Activated naive CD8-positive, alpha-beta T cell treated with anti-CD3 and anti-CD28 coated beads, Interleukin-2, amount 10 ng/mL, durations not matched to agents 7 days and 5 days (primary cell): Measurements from ENCODE around the gene PLEKHA7. TPM values are rescaled to one million over a fixed set of nuclear protein-coding genes. Genes with fewer than 3 reads are reported as not detected.
"Not testable (repeated sequence)": the region's sequence is repeated elsewhere in the genome, so short reads cannot be mapped to it uniquely, and the experiment has no call there.

Experiments
- ATAC-seq: fragments of 150-1000 bp; cut with Tn5 transposase; one replicate; pipeline ENCODE4 v1.10.0; 2021; ENCODE audit warnings: low read depth, moderate library complexity
- POLR2A ChIA-PET: fragments of 350-600 bp; sonication (Branson Sonifier 250); formaldehyde crosslinking; loops from one replicate; lab custom pipeline; 2021; ENCODE audit warnings: antibody characterized with exemption; lab: Charles Lee
- DNase-seq: peaks from one replicate; pipeline ENCODE4 v3.0.0; 2021
- H3K27ac Mint-ChIP-seq: one replicate; pipeline ENCODE4 v1.8.0; 2022; ENCODE audit warnings: mild to moderate bottlenecking, mixed read lengths
- H3K27me3 Mint-ChIP-seq: one replicate; pipeline ENCODE4 v1.8.0; 2022; ENCODE audit warnings: mild to moderate bottlenecking, moderate library complexity, mixed read lengths
- H3K36me3 Mint-ChIP-seq: one replicate; pipeline ENCODE4 v1.8.0; 2021; ENCODE audit warnings: mild to moderate bottlenecking, mixed read lengths
- H3K4me1 Mint-ChIP-seq: one replicate; pipeline ENCODE4 v1.8.0; 2021; ENCODE audit warnings: mixed read lengths
- H3K4me3 Mint-ChIP-seq: one replicate; pipeline ENCODE4 v1.8.0; 2022; ENCODE audit warnings: mild to moderate bottlenecking, moderate library complexity, mixed read lengths
- H3K9me3 Mint-ChIP-seq: one replicate; pipeline ENCODE4 v1.8.0; 2021; ENCODE audit warnings: mixed read lengths
- total RNA-seq, 2 experiments: library from RNA; stranded (reverse); gene quantifications; one replicate each; pipeline ENCODE4 v1.2.3, GENCODE V29; 2021

PLEKHA7 gene
- total RNA-seq, 2 experiments from 2014 or later, result 1.2 to 2.0 TPM

GRCh38 chr11:16880184-16880801, 133.9 kb downstream of the PLEKHA7 start:
- Mint-ChIP-seq H3K4me3 (no peak overlapping the region), H3K27ac (no peak overlapping the region), H3K4me1 (no peaks in the 10 kb centered on the region), H3K36me3 (no peaks in the 10 kb centered on the region), H3K27me3 (peaks cover 9% of the 10 kb centered on the region), H3K9me3 (no peaks in the 10 kb centered on the region)
- POLR2A ChIA-PET, result no interaction called here
- DNase-seq (no peak), ATAC-seq (no peak)

GRCh38 chr11:16879690-16880089, 134.5 kb downstream of the PLEKHA7 start:
- ATAC-seq (no peak), DNase-seq (no peak)
- H3K4me3 Mint-ChIP-seq, result no peak overlapping the region
- H3K36me3 Mint-ChIP-seq, result no peaks in the 10 kb centered on the region
- POLR2A ChIA-PET, result no interaction called here
- peaks cover 9% of the 10 kb centered on the region for H3K27me3 Mint-ChIP-seq
- H3K27ac Mint-ChIP-seq, result no peak overlapping the region
- H3K4me1 Mint-ChIP-seq, result no peaks in the 10 kb centered on the region
- H3K9me3 Mint-ChIP-seq, result no peaks in the 10 kb centered on the region

GRCh38 chr11:16876837-16877236, 137.4 kb downstream of the PLEKHA7 start:
- H3K4me1 Mint-ChIP-seq, result no peaks in the 10 kb centered on the region
- POLR2A ChIA-PET, result no interaction called here

GRCh38 chr11:16876053-16876752, 138.0 kb downstream of the PLEKHA7 start:
- ATAC-seq (no peak), DNase-seq (no peak)
- Mint-ChIP-seq H3K9me3 (no peaks in the 10 kb centered on the region), H3K4me3 (no peak overlapping the region), H3K36me3 (no peaks in the 10 kb centered on the region), H3K27me3 (peaks cover 8% of the 10 kb centered on the region), H3K4me1 (no peaks in the 10 kb centered on the region), H3K27ac (no peak overlapping the region)
- POLR2A ChIA-PET, result no interaction called here

More at GRCh38 chr11:16876837-16877236, 137.4 kb downstream of the PLEKHA7 start:
- H3K36me3 Mint-ChIP-seq, result no peaks in the 10 kb centered on the region
- no peak overlapping the region for H3K27ac Mint-ChIP-seq
- no peaks in the 10 kb centered on the region for H3K9me3 Mint-ChIP-seq
- H3K4me3 Mint-ChIP-seq, result no peak overlapping the region
- peaks cover 9% of the 10 kb centered on the region for H3K27me3 Mint-ChIP-seq
- ATAC-seq (no peak), DNase-seq (no peak)

GRCh38 chr11:16874275-16874975, 139.8 kb downstream of the PLEKHA7 start:
- Mint-ChIP-seq H3K4me1 (no peaks in the 10 kb centered on the region), H3K27ac (no peak overlapping the region), H3K4me3 (no peak overlapping the region), H3K27me3 (peaks cover 3% of the 10 kb centered on the region), H3K9me3 (no peaks in the 10 kb centered on the region), H3K36me3 (no peaks in the 10 kb centered on the region)
- POLR2A ChIA-PET, result no interaction called here
- ATAC-seq (no peak), DNase-seq (no peak)

GRCh38 chr11:16873289-16873688, 140.9 kb downstream of the PLEKHA7 start:
- no peaks in the 10 kb centered on the region for H3K36me3 Mint-ChIP-seq
- POLR2A ChIA-PET, result no interaction called here
- ATAC-seq (no peak), DNase-seq (no peak)
- H3K9me3 Mint-ChIP-seq, result no peaks in the 10 kb centered on the region
- H3K4me3 Mint-ChIP-seq, result no peak overlapping the region
- no peak overlapping the region for H3K27ac Mint-ChIP-seq
- H3K4me1 Mint-ChIP-seq, result no peaks in the 10 kb centered on the region
- peaks cover 3% of the 10 kb centered on the region for H3K27me3 Mint-ChIP-seq

GRCh38 chr11:16871368-16871767, 142.8 kb downstream of the PLEKHA7 start:
- Mint-ChIP-seq H3K36me3 (no peaks in the 10 kb centered on the region), H3K27ac (no peak overlapping the region), H3K4me1 (no peaks in the 10 kb centered on the region), H3K27me3 (peaks cover 3% of the 10 kb centered on the region), H3K9me3 (no peaks in the 10 kb centered on the region), H3K4me3 (no peak overlapping the region)
- no peak for ATAC-seq
- POLR2A ChIA-PET, result no interaction called here
- DNase-seq, result no peak

- no peaks in the 10 kb centered on the region for H3K9me3 Mint-ChIP-seq
- no peak for DNase-seq
- H3K36me3 Mint-ChIP-seq, result no peaks in the 10 kb centered on the region
- peaks cover 2% of the 10 kb centered on the region for H3K4me1 Mint-ChIP-seq
- ATAC-seq, result no peak
- H3K4me3 Mint-ChIP-seq, result no peak overlapping the region
- H3K27me3 Mint-ChIP-seq, result no peaks in the 10 kb centered on the region
- POLR2A ChIA-PET, result no interaction called here
- no peak overlapping the region for H3K27ac Mint-ChIP-seq
These were observed 147.1 kb downstream of the PLEKHA7 start for GRCh38 chr11:16867097-16867496.

- H3K9me3 Mint-ChIP-seq, H3K27ac Mint-ChIP-seq, POLR2A ChIA-PET, H3K27me3 Mint-ChIP-seq, H3K4me3 Mint-ChIP-seq, H3K36me3 Mint-ChIP-seq, DNase-seq, ATAC-seq, H3K4me1 Mint-ChIP-seq: not testable (repeated sequence)
These were observed 149.8 kb downstream of the PLEKHA7 start for GRCh38 chr11:16864428-16864827.

- Mint-ChIP-seq H3K4me3 (no peak overlapping the region), H3K36me3 (no peaks in the 10 kb centered on the region), H3K9me3 (no peaks in the 10 kb centered on the region), H3K27me3 (no peaks in the 10 kb centered on the region), H3K4me1 (peaks cover 2% of the 10 kb centered on the region), H3K27ac (no peak overlapping the region)
- no peak for ATAC-seq
- POLR2A ChIA-PET, result no interaction called here
- DNase-seq, result no peak
These were observed 150.8 kb downstream of the PLEKHA7 start for GRCh38 chr11:16863389-16863788.

- H3K27ac Mint-ChIP-seq, result no peak overlapping the region
- H3K4me1 Mint-ChIP-seq, result peaks cover 2% of the 10 kb centered on the region
- POLR2A ChIA-PET, result no interaction called here
- DNase-seq (no peak), ATAC-seq (no peak)
- H3K4me3 Mint-ChIP-seq, result no peak overlapping the region
- no peaks in the 10 kb centered on the region for H3K27me3 Mint-ChIP-seq
- H3K9me3 Mint-ChIP-seq, result no peaks in the 10 kb centered on the region
- H3K36me3 Mint-ChIP-seq, result no peaks in the 10 kb centered on the region
These were observed 151.5 kb downstream of the PLEKHA7 start for GRCh38 chr11:16862726-16863125.

- no peak overlapping the region for H3K4me3 Mint-ChIP-seq
- POLR2A ChIA-PET, result no interaction called here
- no peak overlapping the region for H3K27ac Mint-ChIP-seq
- H3K27me3 Mint-ChIP-seq, result no peaks in the 10 kb centered on the region
- H3K36me3 Mint-ChIP-seq, result no peaks in the 10 kb centered on the region
- peaks cover 2% of the 10 kb centered on the region for H3K4me1 Mint-ChIP-seq
- H3K9me3 Mint-ChIP-seq, result no peaks in the 10 kb centered on the region
- ATAC-seq (no peak), DNase-seq (no peak)
These were observed 152.4 kb downstream of the PLEKHA7 start for GRCh38 chr11:16861862-16862261.

- POLR2A ChIA-PET, result no interaction called here
- Mint-ChIP-seq H3K27ac (no peak overlapping the region), H3K4me1 (peaks cover 2% of the 10 kb centered on the region), H3K27me3 (no peaks in the 10 kb centered on the region), H3K9me3 (no peaks in the 10 kb centered on the region), H3K36me3 (no peaks in the 10 kb centered on the region), H3K4me3 (no peak overlapping the region)
- ATAC-seq (no peak), DNase-seq (no peak)
These were observed 153.6 kb downstream of the PLEKHA7 start for GRCh38 chr11:16860617-16861016.

GRCh38 chr11:16859651-16860050, 154.6 kb downstream of the PLEKHA7 start:
- Mint-ChIP-seq H3K36me3 (no peaks in the 10 kb centered on the region), H3K4me1 (peaks cover 2% of the 10 kb centered on the region), H3K9me3 (no peaks in the 10 kb centered on the region), H3K27me3 (no peaks in the 10 kb centered on the region), H3K4me3 (no peak overlapping the region), H3K27ac (no peak overlapping the region)
- POLR2A ChIA-PET, result no interaction called here
- DNase-seq (no peak), ATAC-seq (no peak)
